Memory B cell (primary cell): ENCODE data around the gene NBL1.

Experiments used
- ATAC-seq: fragments of 150-1000 bp; cut with Tn5 transposase; 2 replicates; pipeline ENCODE4 v1.10.0; 2021; ENCODE audit warnings: low read depth, mild to moderate bottlenecking, moderate library complexity
- DNase-seq, 2 donors: peaks; one replicate each; pipeline ENCODE4 v3.0.0; 2022; ENCODE audit warnings: low spot score in 2 of 2
- H3K27ac Mint-ChIP-seq: one replicate; pipeline ENCODE4 v1.8.0; 2022; ENCODE audit warnings: mild to moderate bottlenecking, moderate library complexity, mixed read lengths
- H3K27me3 Mint-ChIP-seq: one replicate; pipeline ENCODE4 v1.8.0; 2022; ENCODE audit warnings: mixed read lengths
- H3K36me3 Mint-ChIP-seq: one replicate; pipeline ENCODE4 v1.8.0; 2022; ENCODE audit warnings: mild to moderate bottlenecking, mixed read lengths
- H3K4me1 Mint-ChIP-seq: one replicate; pipeline ENCODE4 v1.8.0; 2022; ENCODE audit warnings: mixed read lengths
- H3K4me3 Mint-ChIP-seq: one replicate; pipeline ENCODE4 v1.8.0; 2022; ENCODE audit warnings: mild to moderate bottlenecking, moderate library complexity, mixed read lengths
- H3K9me3 Mint-ChIP-seq: one replicate; pipeline ENCODE4 v1.8.0; 2022; ENCODE audit warnings: mixed read lengths

Gene NBL1

DNA sequence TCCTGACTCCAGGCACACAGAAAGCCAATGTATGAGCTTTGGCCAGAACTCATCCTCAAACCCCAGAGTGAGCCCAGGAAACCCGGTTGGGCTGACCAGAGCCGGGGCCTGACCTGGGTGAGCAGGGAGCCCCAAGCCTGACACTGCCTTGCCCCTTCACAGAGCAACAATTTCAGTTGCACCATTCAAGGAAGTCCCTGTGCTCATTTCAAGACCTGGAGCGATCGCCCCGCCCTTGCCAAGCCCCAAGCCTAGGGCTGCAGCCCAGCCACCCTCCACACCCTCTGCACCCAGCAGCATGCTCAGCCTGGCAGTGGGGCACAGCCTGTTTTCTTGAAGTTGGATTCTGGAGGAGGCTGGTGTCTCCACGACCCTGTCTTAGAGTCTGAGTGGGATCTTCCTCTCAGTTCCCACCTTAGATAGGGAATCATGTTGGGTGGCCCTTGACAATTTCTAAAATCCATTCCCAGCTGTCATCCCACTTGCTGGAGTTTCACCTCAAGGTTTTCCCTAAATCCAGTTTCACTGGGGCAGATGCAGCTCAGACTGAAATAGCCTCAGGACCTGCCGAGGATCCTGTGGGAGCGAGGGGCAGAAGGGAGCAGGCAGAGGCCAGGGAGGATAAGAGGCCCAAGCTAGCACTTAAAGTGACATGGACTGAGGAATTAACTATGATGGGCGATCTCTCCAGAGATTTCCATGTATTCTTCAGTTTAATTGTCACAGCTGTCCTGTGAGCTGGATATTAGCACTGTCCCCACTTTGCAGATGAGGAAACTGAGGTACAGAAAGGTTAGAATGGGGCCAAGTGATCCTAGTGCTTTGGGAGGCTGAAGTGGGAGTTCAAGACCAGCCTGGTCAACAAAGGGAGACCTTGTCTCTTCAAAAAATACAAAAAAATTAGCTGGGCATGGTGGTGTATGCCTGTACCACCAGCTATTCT lies 2.5 kb downstream of the NBL1 start:
- Mint-ChIP-seq H3K4me3 (no peak overlapping the region), H3K27me3 (peaks cover 18% of the 10 kb centered on the region), H3K36me3 (peaks cover 3% of the 10 kb centered on the region), H3K27ac (no peak overlapping the region), H3K4me1 (peaks cover 17% of the 10 kb centered on the region), H3K9me3 (no peaks in the 10 kb centered on the region)
- DNase-seq (no peak), ATAC-seq (no peak)

DNA sequence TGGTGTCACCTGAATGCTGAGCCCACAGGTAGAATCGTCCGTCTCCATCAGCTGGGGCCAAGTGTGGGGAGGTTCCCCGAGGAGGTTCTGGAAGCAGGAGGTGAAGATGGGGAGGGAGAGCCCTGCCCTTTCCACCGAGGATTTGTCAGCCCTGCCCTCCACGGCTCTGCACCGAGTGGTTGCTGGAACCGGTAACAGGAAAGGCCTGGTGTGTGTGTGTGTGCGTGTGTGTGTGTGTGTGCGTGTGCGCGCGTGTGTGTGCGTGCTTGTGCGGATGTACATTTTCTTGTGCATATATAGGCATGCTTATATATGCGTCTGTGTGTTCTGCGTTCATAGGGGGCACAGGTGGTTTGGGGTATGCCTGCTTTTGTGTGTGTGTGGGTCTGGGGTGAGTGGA lies 3.5 kb downstream of the NBL1 start:
- peaks cover 17% of the 10 kb centered on the region for H3K4me1 Mint-ChIP-seq
- no peak for DNase-seq
- H3K27ac Mint-ChIP-seq = no peak overlapping the region
- H3K36me3 Mint-ChIP-seq = peaks cover 3% of the 10 kb centered on the region
- ATAC-seq = no peak
- H3K27me3 Mint-ChIP-seq = peaks cover 18% of the 10 kb centered on the region
- no peak overlapping the region for H3K4me3 Mint-ChIP-seq
- H3K9me3 Mint-ChIP-seq = no peaks in the 10 kb centered on the region

DNA sequence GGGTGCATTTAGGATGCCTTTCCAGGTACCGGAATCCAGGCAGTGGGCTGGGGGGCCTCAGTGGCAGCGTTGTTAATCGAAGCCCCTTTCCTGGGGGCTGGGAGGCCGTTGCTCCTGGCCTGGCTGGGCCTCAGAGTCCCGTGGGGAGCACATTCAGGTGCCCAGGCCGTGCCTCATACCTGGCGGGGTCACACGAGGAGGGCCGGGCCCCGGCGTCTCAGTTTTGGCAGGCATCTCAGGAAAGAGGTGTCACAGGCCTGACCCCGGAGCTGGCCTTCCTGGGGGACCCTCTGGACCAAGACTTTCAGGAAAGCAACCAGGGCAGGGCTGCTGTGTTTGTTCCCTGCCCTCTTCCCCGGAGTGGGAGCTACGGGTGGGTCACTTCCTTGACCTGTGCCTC lies 4.1 kb downstream of the NBL1 start:
- Mint-ChIP-seq H3K4me1 (peaks cover 17% of the 10 kb centered on the region), H3K4me3 (no peak overlapping the region), H3K9me3 (no peaks in the 10 kb centered on the region), H3K36me3 (peaks cover 3% of the 10 kb centered on the region), H3K27me3 (peaks cover 14% of the 10 kb centered on the region), H3K27ac (no peak overlapping the region)
- ATAC-seq (no peak), DNase-seq (no peak)

DNA sequence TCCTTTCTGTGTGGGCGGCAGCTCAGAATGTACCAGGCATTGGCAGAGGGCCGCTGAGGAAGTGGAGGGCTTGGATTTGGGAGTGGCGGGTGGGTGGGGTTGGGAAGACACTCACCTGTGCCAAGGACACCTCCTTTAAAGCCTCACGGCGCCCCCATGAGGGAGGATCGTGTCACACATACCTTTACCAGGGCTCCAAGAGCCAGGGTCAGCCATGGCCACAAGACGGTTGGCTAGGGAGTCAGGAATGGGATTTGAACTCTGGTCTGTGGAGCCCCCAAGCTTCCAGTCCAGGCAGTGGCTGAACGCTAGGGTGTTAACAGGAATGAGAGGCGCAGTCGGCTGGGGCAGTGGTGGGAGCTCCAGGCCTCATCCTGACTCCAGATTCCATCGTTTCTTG lies 4.6 kb downstream of the NBL1 start:
- ATAC-seq = no peak
- H3K27ac Mint-ChIP-seq = no peak overlapping the region

DNA sequence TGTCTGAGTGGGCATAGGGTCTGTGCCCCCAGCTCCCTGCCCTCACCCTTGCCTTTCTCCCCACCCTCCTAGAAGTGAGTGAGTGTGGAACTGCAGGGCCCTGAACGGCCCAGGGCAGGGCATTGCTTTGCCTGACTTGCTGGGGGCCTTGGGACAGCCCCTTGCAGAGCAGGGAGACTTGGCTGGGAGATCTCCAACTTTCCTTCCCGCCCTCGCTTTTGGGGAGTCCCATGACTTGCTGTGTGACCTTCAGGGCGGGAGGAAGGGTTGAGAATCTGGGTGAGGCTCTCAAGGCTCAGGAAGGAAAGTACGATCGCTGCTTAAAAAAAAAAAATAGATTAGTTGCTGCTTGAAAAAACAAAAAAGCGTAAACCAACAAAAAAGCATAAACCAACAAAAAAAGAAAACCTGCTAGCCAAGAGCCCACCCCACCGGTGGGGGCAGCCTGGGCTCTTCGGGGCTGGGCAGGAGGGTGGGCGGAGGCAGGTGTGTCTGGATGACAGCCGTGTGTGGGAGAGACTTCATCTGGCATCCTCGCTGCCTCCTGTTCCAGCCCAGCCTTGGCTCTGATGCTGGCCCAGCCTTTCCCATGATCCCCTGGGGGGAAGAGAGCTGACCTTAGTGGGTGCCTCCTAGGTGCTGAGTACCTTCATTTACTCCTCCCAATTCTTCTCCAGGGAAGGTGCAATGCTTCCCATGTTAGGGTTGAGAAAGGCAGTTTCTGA lies 6.5 kb downstream of the NBL1 start:
- H3K27me3 Mint-ChIP-seq = peaks cover 11% of the 10 kb centered on the region
- peaks cover 10% of the 10 kb centered on the region for H3K4me1 Mint-ChIP-seq
- no peak for ATAC-seq
- H3K36me3 Mint-ChIP-seq = no peaks in the 10 kb centered on the region
- DNase-seq = no peak
- H3K4me3 Mint-ChIP-seq = no peak overlapping the region
- H3K9me3 Mint-ChIP-seq = no peaks in the 10 kb centered on the region
- no peak overlapping the region for H3K27ac Mint-ChIP-seq

More for the DNA sequence above, 4.6 kb downstream of the NBL1 start:
- H3K4me1 Mint-ChIP-seq = peaks cover 14% of the 10 kb centered on the region
- no peak overlapping the region for H3K4me3 Mint-ChIP-seq
- DNase-seq = no peak
- H3K36me3 Mint-ChIP-seq = peaks cover 3% of the 10 kb centered on the region
- H3K9me3 Mint-ChIP-seq = no peaks in the 10 kb centered on the region
- H3K27me3 Mint-ChIP-seq = peaks cover 14% of the 10 kb centered on the region

DNA sequence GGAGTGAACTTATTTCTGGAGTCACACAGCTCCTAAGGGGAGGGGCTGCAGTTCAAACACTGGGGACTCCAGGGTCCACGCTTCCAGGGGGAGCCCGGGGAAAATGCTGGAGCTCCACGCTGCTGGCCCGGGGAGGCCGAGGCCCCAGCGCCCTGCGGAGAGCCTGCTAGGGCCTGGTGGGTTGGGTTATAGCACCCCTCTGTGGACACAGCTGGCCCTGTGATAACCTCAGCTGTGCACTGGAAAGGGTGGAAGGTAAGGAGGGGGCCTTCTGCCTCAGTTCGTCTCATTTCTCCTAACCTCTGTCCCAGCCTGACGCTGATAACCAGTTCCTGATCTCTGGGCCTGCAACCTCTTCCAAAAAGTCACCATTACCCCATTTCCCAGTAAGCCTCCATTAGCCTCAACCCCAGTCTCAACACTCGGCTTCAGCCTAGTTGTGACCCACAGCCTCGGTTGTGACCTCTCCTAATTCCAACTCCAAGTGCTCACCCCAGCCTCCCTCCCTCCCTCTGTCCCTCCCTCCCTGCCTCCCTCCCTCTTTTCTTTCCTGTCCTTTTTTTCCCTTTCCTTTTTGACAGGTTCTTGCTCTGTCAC lies 7.1 kb downstream of the NBL1 start:
- no peak overlapping the region for H3K27ac Mint-ChIP-seq
- H3K9me3 Mint-ChIP-seq = no peaks in the 10 kb centered on the region
- no peak overlapping the region for H3K4me3 Mint-ChIP-seq
- ATAC-seq = peak; percentile 64
- peaks cover 15% of the 10 kb centered on the region for H3K4me1 Mint-ChIP-seq
- no peak for DNase-seq
- H3K27me3 Mint-ChIP-seq = peaks cover 13% of the 10 kb centered on the region
- H3K36me3 Mint-ChIP-seq = no peaks in the 10 kb centered on the region

DNA sequence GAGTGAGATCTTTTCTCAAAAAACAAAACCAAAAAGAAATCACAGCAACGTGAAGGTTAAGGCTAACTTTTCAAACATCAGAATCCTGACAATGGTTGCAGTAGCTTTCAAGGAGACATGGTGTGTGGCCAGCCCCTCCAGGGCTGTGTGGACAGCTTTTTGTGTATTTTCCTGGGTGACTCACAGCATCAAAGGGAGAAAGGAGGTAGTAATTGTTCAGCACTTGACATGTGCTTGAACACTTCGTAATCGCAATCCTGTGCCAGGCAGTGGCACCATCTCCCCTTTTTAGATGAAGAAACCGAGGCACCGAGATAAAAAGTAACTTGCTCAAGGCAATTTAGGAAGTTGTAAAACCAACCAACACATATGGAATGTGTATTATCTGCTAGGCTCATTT lies 10.3 kb downstream of the NBL1 start:
- no peaks in the 10 kb centered on the region for H3K36me3 Mint-ChIP-seq
- DNase-seq = no peak
- no peak for ATAC-seq
- no peak overlapping the region for H3K27ac Mint-ChIP-seq
- no peaks in the 10 kb centered on the region for H3K9me3 Mint-ChIP-seq
- H3K27me3 Mint-ChIP-seq = peaks cover 15% of the 10 kb centered on the region
- peaks cover 11% of the 10 kb centered on the region for H3K4me1 Mint-ChIP-seq
- H3K4me3 Mint-ChIP-seq = no peak overlapping the region

DNA sequence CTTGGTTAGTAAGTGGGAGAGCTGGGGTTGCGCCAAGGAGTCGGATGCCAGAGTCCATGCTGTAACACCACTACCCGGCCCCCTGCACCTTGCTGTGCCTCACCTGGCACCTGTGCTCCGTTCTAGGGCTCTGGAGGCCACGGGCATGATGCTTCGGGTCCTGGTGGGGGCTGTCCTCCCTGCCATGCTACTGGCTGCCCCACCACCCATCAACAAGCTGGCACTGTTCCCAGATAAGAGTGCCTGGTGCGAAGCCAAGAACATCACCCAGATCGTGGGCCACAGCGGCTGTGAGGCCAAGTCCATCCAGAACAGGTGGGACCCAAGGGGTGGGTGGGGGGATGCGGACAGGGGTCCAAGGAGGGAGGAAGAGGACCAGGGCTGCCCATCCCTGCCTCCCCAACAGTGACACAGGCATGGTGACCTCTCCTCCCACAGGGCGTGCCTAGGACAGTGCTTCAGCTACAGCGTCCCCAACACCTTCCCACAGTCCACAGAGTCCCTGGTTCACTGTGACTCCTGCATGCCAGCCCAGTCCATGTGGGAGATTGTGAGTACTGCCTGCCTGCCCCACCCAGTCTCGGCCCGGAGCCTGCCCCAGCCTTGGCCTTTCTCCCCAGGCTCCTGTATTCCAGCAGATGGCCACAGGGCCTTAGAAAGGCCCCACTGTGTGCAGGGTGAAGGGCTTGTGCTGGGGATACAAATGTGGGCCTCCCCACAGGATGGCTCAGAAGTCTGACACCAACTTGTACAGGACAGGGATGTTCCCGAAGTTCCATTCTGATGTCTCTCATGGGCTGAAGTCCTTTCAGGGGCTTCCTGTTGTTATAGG lies 11.0 kb downstream of the NBL1 start:
- peaks cover 12% of the 10 kb centered on the region for H3K27me3 Mint-ChIP-seq
- no peak overlapping the region for H3K4me3 Mint-ChIP-seq
- peaks cover 14% of the 10 kb centered on the region for H3K4me1 Mint-ChIP-seq
- no peak for DNase-seq
- no peaks in the 10 kb centered on the region for H3K36me3 Mint-ChIP-seq
- no peak overlapping the region for H3K27ac Mint-ChIP-seq
- ATAC-seq = no peak
- no peaks in the 10 kb centered on the region for H3K9me3 Mint-ChIP-seq

DNA sequence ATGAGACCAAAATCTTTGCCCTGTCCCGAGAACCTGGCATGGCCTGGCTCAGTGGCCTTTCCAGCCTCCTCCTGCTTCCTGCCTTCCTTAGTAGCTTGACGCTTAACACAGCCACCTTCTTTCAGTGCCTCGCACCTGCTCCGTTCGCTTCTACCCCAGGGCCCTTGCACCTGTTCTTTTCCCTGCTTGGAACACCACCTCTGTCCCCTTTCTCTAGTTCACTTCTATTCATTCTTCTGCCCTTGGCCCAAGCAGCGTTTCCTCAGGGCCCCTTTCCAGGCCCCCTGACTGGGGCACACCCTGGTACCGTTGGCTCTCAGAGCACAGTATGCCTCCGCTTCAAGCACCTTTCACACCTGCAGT lies 11.6 kb downstream of the NBL1 start:
- peaks cover 14% of the 10 kb centered on the region for H3K4me1 Mint-ChIP-seq
- H3K4me3 Mint-ChIP-seq = no peak overlapping the region
- H3K36me3 Mint-ChIP-seq = no peaks in the 10 kb centered on the region
- H3K9me3 Mint-ChIP-seq = no peaks in the 10 kb centered on the region
- no peak overlapping the region for H3K27ac Mint-ChIP-seq
- peaks cover 12% of the 10 kb centered on the region for H3K27me3 Mint-ChIP-seq
- ATAC-seq = no peak
- no peak for DNase-seq

DNA sequence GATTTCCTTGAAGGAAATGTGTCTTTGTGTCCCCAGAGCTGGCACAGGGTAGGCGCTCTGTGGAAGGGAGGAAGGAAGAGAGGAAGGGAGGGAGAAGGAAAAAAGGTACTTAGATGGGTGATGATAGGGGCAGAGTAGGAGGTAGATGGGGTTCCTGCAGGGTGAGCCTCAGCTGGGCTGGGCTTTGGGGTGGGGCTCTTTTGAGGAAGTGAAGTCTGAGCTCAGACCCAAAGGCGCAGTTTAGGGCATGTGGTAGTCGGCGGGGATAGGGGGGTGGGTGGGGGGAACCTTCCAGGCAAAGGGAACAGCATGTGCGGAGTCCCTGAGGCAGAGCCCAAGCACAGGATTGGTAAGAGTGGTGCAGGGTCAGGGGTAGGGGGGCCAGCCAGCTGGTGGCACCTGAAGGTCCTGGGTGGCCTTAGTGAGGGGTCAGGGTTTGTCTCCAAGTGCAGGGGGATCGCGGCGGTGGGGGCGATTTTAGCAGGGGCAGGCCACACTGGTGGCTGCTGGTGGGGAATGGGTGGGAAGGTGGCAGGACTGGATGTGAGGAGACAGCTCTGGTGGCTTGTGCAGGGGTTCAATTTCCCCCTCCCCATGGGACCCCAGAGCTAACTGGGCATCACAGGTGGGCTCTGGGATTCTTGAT lies 12.1 kb downstream of the NBL1 start:
- ATAC-seq = peak; percentile 43
- no peak overlapping the region for H3K27ac Mint-ChIP-seq
- peaks cover 13% of the 10 kb centered on the region for H3K4me1 Mint-ChIP-seq
- H3K4me3 Mint-ChIP-seq = no peak overlapping the region
- no peak for DNase-seq
- H3K36me3 Mint-ChIP-seq = no peaks in the 10 kb centered on the region
- H3K9me3 Mint-ChIP-seq = no peaks in the 10 kb centered on the region
- peaks cover 11% of the 10 kb centered on the region for H3K27me3 Mint-ChIP-seq

DNA sequence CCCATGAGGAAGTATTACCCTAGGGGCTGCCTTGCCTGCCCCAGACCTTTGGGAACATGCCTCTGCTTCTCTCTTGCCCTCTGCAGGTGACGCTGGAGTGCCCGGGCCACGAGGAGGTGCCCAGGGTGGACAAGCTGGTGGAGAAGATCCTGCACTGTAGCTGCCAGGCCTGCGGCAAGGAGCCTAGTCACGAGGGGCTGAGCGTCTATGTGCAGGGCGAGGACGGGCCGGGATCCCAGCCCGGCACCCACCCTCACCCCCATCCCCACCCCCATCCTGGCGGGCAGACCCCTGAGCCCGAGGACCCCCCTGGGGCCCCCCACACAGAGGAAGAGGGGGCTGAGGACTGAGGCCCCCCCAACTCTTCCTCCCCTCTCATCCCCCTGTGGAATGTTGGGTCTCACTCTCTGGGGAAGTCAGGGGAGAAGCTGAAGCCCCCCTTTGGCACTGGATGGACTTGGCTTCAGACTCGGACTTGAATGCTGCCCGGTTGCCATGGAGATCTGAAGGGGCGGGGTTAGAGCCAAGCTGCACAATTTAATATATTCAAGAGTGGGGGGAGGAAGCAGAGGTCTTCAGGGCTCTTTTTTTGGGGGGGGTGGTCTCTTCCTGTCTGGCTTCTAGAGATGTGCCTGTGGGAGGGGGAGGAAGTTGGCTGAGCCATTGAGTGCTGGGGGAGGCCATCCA lies 12.8 kb downstream of the NBL1 start:
- H3K36me3 Mint-ChIP-seq = no peaks in the 10 kb centered on the region
- H3K4me3 Mint-ChIP-seq = no peak overlapping the region
- H3K9me3 Mint-ChIP-seq = no peaks in the 10 kb centered on the region
- no peak for DNase-seq
- ATAC-seq = no peak
- H3K27me3 Mint-ChIP-seq = peaks cover 10% of the 10 kb centered on the region
- peaks cover 10% of the 10 kb centered on the region for H3K4me1 Mint-ChIP-seq
- no peak overlapping the region for H3K27ac Mint-ChIP-seq

DNA sequence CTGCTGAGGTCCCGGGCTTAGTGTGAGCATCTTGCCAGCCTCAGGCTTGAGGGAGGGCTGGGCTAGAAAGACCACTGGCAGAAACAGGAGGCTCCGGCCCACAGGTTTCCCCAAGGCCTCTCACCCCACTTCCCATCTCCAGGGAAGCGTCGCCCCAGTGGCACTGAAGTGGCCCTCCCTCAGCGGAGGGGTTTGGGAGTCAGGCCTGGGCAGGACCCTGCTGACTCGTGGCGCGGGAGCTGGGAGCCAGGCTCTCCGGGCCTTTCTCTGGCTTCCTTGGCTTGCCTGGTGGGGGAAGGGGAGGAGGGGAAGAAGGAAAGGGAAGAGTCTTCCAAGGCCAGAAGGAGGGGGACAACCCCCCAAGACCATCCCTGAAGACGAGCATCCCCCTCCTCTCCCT lies 13.4 kb downstream of the NBL1 start:
- Mint-ChIP-seq H3K4me1 (peaks cover 10% of the 10 kb centered on the region), H3K27ac (no peak overlapping the region), H3K36me3 (no peaks in the 10 kb centered on the region), H3K27me3 (peaks cover 8% of the 10 kb centered on the region), H3K4me3 (no peak overlapping the region), H3K9me3 (no peaks in the 10 kb centered on the region)
- DNase-seq (no peak), ATAC-seq (no peak)

DNA sequence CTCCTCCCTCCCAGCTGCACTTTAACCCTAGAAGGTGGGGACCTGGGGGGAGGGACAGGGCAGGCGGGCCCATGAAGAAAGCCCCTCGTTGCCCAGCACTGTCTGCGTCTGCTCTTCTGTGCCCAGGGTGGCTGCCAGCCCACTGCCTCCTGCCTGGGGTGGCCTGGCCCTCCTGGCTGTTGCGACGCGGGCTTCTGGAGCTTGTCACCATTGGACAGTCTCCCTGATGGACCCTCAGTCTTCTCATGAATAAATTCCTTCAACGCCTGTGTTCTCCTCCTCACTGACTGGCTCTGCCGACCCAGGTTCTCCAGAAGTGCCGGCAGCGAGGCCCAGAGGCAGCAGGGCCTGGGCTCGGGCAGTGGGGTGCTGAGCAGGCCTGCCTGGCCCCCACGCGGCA lies 14.1 kb downstream of the NBL1 start:
- Mint-ChIP-seq H3K27me3 (peaks cover 8% of the 10 kb centered on the region), H3K9me3 (no peaks in the 10 kb centered on the region), H3K27ac (no peak overlapping the region), H3K4me1 (peaks cover 10% of the 10 kb centered on the region), H3K4me3 (no peak overlapping the region), H3K36me3 (no peaks in the 10 kb centered on the region)
- DNase-seq (no peak), ATAC-seq (no peak)
